GM12874 (cell line): ENCODE results near the gene GSE1.

Experiments used
- CTCF ChIP-seq: IDR thresholded peaks from 2 replicates; pipeline ENCODE4 v1.5.1; 2011; ENCODE audit warnings: low read depth, mild to moderate bottlenecking, control low read depth, low read length, moderate library complexity; ENCODE audit not compliant: insufficient read depth

The GSE1 gene

GRCh38 chr16:85607321-85607765 is 5.8 kb upstream of the GSE1 start:
- TF ChIP-seq CTCF = 0 out of 2 replicates have a peak, but pooled peaks have one; percentile 6

GRCh38 chr16:85607796-85608514 is 5.2 kb upstream of the GSE1 start:
- TF ChIP-seq CTCF = no peak

GRCh38 chr16:85608515-85608885 is 4.6 kb upstream of the GSE1 start:
- TF ChIP-seq CTCF = no peak

GRCh38 chr16:85608887-85609286 is 4.2 kb upstream of the GSE1 start:
- no peak for TF ChIP-seq CTCF

- TF ChIP-seq CTCF = no peak
These were observed 3.6 kb upstream of the GSE1 start for GRCh38 chr16:85609539-85609938.

GRCh38 chr16:85610059-85610445 is 3.1 kb upstream of the GSE1 start:
- TF ChIP-seq CTCF = no peak

- peak; percentile 96 for TF ChIP-seq CTCF
These were observed 2.5 kb upstream of the GSE1 start for GRCh38 chr16:85610446-85611193.
